ENCODE results near the gene PIGR. TPM values are rescaled to one million over a fixed set of nuclear protein-coding genes. Genes with fewer than 3 reads are reported as not detected.

The PIGR gene
- total RNA-seq, 6 donors from 2014 or later: 396 to 1,034 (median 618) TPM

DNA sequence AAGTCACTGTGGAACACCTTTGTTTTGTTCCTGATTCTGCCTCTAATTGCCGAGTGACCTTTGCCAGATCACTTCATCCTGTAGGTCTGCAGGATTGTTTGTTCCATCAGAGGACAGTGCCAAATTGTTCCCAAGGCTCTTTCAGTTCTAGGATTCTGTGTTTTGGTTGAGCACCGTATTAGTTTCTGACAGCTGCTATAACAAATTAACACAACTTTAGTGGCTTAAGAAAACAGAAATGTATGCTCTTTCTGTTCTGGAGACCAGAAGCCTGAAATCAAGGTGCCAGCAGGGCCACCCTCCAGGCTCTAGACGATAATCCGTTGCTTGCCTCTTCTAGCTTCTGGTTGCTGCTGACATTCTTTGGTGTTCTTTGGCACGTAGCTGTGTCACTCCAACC is 3.4 kb upstream of the PIGR start:
- no peak overlapping the region for H3K4me3 ChIP-seq
- H3K27ac ChIP-seq: no peak overlapping the region
- peaks cover 0 to 26% (median 13%) of the 10 kb centered on the region in 4 donors for H3K4me1 ChIP-seq
- DNase-seq (no peak), ATAC-seq (ENCODE audit: low FRiP score in 2 of 2) (no peak)
- H3K27me3 ChIP-seq: no peaks in the 10 kb centered on the region
- WGBS, 2 donors: 93 to 95% methylated on average over 5 of the region's 5 CpGs
- no peaks in the 10 kb centered on the region for H3K9me3 ChIP-seq
- no peaks in the 10 kb centered on the region for H3K36me3 ChIP-seq
- TF ChIP-seq POLR2AphosphoS5 (IDR thresholded peaks at IDR 0.05): no peak
- no peak for TF ChIP-seq EP300 (IDR thresholded peaks at IDR 0.05)
- TF ChIP-seq POLR2A (IDR thresholded peaks at IDR 0.05): no peak

DNA sequence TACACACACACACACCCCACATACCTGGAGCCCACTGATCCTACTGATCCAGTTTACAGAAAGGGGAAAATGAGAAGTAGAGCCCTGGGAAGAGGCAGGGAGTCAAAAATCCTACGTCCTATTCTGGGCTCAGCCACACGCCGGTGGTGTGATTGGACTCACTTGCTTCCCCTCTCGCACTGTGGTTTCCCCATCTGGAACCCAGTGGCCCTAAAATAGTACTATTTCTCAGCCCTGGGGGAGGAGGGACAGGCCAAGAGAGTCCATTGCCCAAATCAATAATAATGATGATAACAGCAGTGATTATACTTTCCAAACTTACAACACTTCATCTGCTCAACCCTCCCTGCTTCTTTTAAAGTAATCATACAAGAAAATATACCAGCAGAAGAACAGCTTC is 2.9 kb upstream of the PIGR start:
- 72% methylated on average over 4 of the region's 4 CpGs for WGBS, 2 donors
- Histone ChIP-seq H3K9me3 (no peaks in the 10 kb centered on the region), H3K4me3 (no peak overlapping the region), H3K27ac (no peak overlapping the region), H3K27me3 (no peaks in the 10 kb centered on the region), H3K36me3 (no peaks in the 10 kb centered on the region), H3K4me1 (peaks cover 0 to 22% (median 12%) of the 10 kb centered on the region in 4 donors)
- DNase-seq: no peak
- no peak for ATAC-seq (ENCODE audit: low FRiP score in 2 of 2)
- no peak for TF ChIP-seq POLR2A (IDR thresholded peaks at IDR 0.05)

DNA sequence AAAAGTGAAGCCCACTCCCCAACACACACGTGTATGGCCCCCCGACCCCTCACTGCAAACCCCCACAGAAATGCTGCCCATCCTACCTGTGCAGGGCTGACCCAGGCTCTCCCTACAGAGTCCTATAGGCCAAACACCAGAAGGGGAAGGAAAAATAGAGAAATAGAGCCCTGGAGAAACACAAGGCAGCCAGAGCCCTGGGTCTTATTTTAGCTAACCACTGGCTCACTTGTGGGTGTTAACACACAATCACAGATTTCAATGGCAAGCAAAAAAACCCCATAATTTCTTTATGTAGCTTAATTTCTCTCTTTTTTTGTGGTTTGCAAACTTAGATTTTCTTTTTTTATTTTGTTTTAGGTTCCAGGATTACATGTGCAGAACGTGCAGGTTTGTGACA is 989 bp upstream of the PIGR start:
- 92 to 93% methylated on average over 3 of the region's 3 CpGs for WGBS, 2 donors
- peak overlapping the region in 1 of 4 donors; percentile 84 for H3K27ac ChIP-seq
- no peak for DNase-seq

DNA sequence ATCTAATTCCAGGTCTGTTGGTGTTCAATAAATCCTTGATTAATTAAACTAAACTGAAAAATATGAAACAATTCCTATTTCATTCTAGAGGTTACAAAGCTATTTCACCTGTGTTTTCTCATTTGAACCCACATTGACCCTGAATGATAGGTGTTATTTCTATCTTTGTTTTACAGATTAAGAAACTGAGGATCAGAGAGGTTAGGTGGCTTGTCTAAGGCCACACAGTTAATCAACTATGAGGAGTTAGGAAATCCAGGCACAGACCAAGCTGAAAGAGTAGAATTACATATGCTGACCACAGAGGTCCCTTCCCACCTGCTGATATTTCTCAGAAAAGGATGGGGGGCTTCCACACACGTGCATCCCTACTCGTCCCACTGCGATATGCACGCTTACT is 487 bp downstream of the PIGR start:
- Histone ChIP-seq H3K4me3 (peak overlapping the region in 3 of 4 donors; percentile 39 to 50 (median 49)), H3K4me1 (peaks cover 0 to 15% (median 9%) of the 10 kb centered on the region in 4 donors), H3K36me3 (no peaks in the 10 kb centered on the region), H3K9me3 (no peaks in the 10 kb centered on the region), H3K27ac (peak overlapping the region in 3 of 4 donors; percentile 32 to 84 (median 62)), H3K27me3 (no peaks in the 10 kb centered on the region)
- TF ChIP-seq, protein P1, sequence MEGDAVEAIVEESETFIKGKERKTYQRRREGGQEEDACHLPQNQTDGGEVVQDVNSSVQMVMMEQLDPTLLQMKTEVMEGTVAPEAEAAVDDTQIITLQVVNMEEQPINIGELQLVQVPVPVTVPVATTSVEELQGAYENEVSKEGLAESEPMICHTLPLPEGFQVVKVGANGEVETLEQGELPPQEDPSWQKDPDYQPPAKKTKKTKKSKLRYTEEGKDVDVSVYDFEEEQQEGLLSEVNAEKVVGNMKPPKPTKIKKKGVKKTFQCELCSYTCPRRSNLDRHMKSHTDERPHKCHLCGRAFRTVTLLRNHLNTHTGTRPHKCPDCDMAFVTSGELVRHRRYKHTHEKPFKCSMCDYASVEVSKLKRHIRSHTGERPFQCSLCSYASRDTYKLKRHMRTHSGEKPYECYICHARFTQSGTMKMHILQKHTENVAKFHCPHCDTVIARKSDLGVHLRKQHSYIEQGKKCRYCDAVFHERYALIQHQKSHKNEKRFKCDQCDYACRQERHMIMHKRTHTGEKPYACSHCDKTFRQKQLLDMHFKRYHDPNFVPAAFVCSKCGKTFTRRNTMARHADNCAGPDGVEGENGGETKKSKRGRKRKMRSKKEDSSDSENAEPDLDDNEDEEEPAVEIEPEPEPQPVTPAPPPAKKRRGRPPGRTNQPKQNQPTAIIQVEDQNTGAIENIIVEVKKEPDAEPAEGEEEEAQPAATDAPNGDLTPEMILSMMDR (IDR thresholded peaks at IDR 0.05): no peak
- no peak for TF ChIP-seq POLR2AphosphoS5 (IDR thresholded peaks at IDR 0.05)
- TF ChIP-seq EP300 (IDR thresholded peaks at IDR 0.05): no peak
- TF ChIP-seq POLR2A (IDR thresholded peaks at IDR 0.05): no peak
- no peak for ATAC-seq (ENCODE audit: low FRiP score in 2 of 2)
- no peak for DNase-seq
- WGBS, 2 donors: 61 to 73% methylated on average over 4 of the region's 4 CpGs

More for the DNA sequence above, 989 bp upstream of the PIGR start:
- Histone ChIP-seq H3K4me3 (no peak overlapping the region), H3K9me3 (no peaks in the 10 kb centered on the region), H3K4me1 (peaks cover 0 to 17% (median 3%) of the 10 kb centered on the region in 4 donors), H3K36me3 (no peaks in the 10 kb centered on the region), H3K27me3 (no peaks in the 10 kb centered on the region)
- TF ChIP-seq POLR2A (IDR thresholded peaks at IDR 0.05) (no peak), EP300 (IDR thresholded peaks at IDR 0.05) (no peak), POLR2AphosphoS5 (IDR thresholded peaks at IDR 0.05) (no peak)
- TF ChIP-seq, protein P1 (IDR thresholded peaks at IDR 0.05): no peak
- ATAC-seq (ENCODE audit: low FRiP score in 2 of 2): no peak

DNA sequence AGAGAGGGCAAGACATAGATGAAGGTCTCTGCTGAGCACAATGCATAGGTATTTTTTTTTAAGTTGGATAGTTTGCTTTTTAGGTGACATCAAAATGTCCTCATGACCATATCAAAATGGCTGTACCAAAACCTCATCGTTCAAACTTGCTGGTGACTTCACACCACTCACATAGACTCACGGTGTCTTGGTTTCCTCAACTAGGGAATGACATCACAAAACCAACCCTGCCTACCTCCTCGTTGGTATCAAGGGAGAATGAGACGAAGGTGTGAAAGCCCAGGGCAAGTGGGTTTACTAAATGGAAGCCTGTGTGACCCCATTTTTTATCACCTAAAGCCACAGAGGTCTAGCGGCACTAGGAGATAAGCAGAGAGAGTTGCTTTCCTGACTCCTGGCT is 1.6 kb downstream of the PIGR start:
- Histone ChIP-seq H3K36me3 (no peaks in the 10 kb centered on the region), H3K27me3 (no peaks in the 10 kb centered on the region), H3K4me3 (peak overlapping the region in 3 of 4 donors; percentile 39 to 50 (median 49)), H3K27ac (peak overlapping the region in 1 of 4 donors; percentile 84), H3K4me1 (peaks cover 0 to 19% (median 9%) of the 10 kb centered on the region in 4 donors), H3K9me3 (no peaks in the 10 kb centered on the region)
- ATAC-seq (ENCODE audit: low FRiP score in 2 of 2): no peak
- DNase-seq: no peak
- WGBS, 2 donors: 48 to 57% methylated on average over 5 of the region's 5 CpGs
- TF ChIP-seq POLR2AphosphoS5 (IDR thresholded peaks at IDR 0.05) (no peak), POLR2A (IDR thresholded peaks at IDR 0.05) (no peak), EP300 (IDR thresholded peaks at IDR 0.05) (no peak)
- TF ChIP-seq, protein P1 (IDR thresholded peaks at IDR 0.05): no peak

DNA sequence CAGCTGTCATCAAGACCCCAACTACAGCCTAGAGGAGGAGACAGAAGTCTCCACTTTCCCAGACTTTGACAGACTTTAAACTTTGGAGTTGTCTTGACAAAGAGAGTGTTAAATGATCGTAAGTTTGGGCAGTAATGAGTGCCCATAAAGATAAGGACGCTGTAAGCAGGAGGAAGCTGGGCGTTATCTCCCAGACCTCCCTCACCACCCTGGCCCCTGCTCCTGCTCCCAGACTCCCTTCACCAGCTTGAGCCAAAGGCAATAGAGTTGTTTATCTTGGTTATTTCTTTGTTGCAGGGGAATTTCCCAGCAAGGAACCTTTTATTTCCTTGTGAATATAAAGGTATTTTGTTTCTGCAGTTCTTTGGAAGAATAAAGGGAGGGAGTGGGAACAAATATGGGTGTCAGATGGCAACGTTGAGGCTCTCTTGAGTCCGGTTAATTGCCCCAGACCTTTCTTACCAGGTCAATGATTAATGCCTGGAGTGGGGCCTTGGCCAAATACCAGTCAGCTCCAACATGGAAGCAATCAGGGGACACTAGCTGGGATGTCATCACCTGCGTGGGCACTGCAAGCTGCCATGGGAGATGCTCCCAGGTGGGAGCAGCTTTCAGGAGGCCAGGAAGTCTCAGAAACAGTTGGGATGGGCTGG is 4.4 kb downstream of the PIGR start:
- peak overlapping the region in 2 of 4 donors; percentile 21 to 48 for H3K27ac ChIP-seq
- 47 to 51% methylated on average over 6 of the region's 6 CpGs for WGBS, 2 donors
- DNase-seq (peak in 1 of 2 donors; percentile 52), ATAC-seq (ENCODE audit: low FRiP score in 2 of 2) (no peak)
- TF ChIP-seq, protein P1 (IDR thresholded peaks at IDR 0.05): no peak
- TF ChIP-seq POLR2AphosphoS5 (IDR thresholded peaks at IDR 0.05) (no peak), POLR2A (IDR thresholded peaks at IDR 0.05) (no peak), EP300 (IDR thresholded peaks at IDR 0.05) (no peak)
- peaks cover 0 to 4% (median 0%) of the 10 kb centered on the region in 4 donors for H3K36me3 ChIP-seq
- H3K4me3 ChIP-seq: no peak overlapping the region
- peaks cover 0 to 19% (median 8%) of the 10 kb centered on the region in 4 donors for H3K4me1 ChIP-seq
- H3K9me3 ChIP-seq: no peaks in the 10 kb centered on the region
- H3K27me3 ChIP-seq: no peaks in the 10 kb centered on the region
